H1 (cell line): ENCODE results near the gene ARMH3. TPM values are rescaled to one million over a fixed set of nuclear protein-coding genes. Genes with fewer than 3 reads are reported as not detected.
A peak's percentile ranks its signal among the peaks of the same experiment; 100 is the strongest.

Experiments used
- CTCF ChIA-PET: fragments of 300-600 bp; sonication (Branson Sonifier 250); formaldehyde crosslinking; loops from one replicate; lab custom pipeline; 2021; ENCODE audit not compliant: partially characterized antibody; lab: Charles Lee
- POLR2A ChIA-PET: fragments of 300-600 bp; sonication (Branson Sonifier 250); formaldehyde crosslinking; loops from one replicate; lab custom pipeline; 2021; ENCODE audit warnings: inconsistent platforms; ENCODE audit not compliant: partially characterized antibody; lab: Charles Lee
- DNase-seq, 2 experiments: peaks; one replicate each; pipeline versions ENCODE4 v3.0.0 to v3.0.0-alpha.2; 2010 to 2022; ENCODE audit warnings: low spot score in 2 of 2, low read depth in 1 of 2, mixed read lengths in 1 of 2
- FAIRE-seq: peaks from 2 replicates; lab custom pipeline; 2011; peaks lifted over from hg19 to GRCh38; lab: Jason Lieb, UNC
- H2AFZ ChIP-seq: 2 replicates; pipeline ENCODE4 v1.8.1; 2012; ENCODE audit warnings: low read length, inconsistent platforms
- H2AK5ac ChIP-seq: 2 replicates; pipeline ENCODE4 v1.6.1; 2013; ENCODE audit warnings: low read depth, low read length
- H2BK120ac ChIP-seq: replicated peaks from 2 replicates; pipeline ENCODE3; 2013; ENCODE audit warnings: low read depth, low read length, inconsistent platforms
- H2BK12ac ChIP-seq: 2 replicates; pipeline ENCODE4 v1.6.1; 2013; ENCODE audit warnings: low read depth, low read length
- H2BK15ac ChIP-seq: 2 replicates; pipeline ENCODE4 v1.6.1; 2013; ENCODE audit warnings: low read length
- H2BK20ac ChIP-seq: 2 replicates; pipeline ENCODE4 v1.6.1; 2013; ENCODE audit warnings: low read length
- H2BK5ac ChIP-seq: 2 replicates; pipeline ENCODE4 v1.6.1; 2013; ENCODE audit warnings: low read depth, low read length
- H3K14ac ChIP-seq: 2 replicates; pipeline ENCODE4 v1.6.1; 2013; ENCODE audit warnings: inconsistent platforms; ENCODE audit not compliant: insufficient read length
- H3K18ac ChIP-seq: 2 replicates; pipeline ENCODE4 v1.6.1; 2013; ENCODE audit warnings: low read length; ENCODE audit errors: extremely low read depth
- H3K23ac ChIP-seq: 2 replicates; pipeline ENCODE4 v1.6.1; 2013; ENCODE audit warnings: inconsistent platforms; ENCODE audit not compliant: insufficient read length
- H3K23me2 ChIP-seq: 2 replicates; pipeline ENCODE4 v1.6.1; 2013; ENCODE audit warnings: low read depth, low read length
- H3K27ac ChIP-seq: 2 replicates; pipeline ENCODE4 v1.6.1; 2011; ENCODE audit warnings: low read depth, low read length, inconsistent platforms
- H3K27me3 ChIP-seq, 4 experiments: replicated peaks in 1 of 4; 1 replicate in 1 of 4; 2 replicates in 3 of 4; pipeline versions ENCODE4 v1.6.1 to v1.8.1; 2011 to 2013; ENCODE audit warnings: low read length in 3 of 4, mild to moderate bottlenecking in 3 of 4, inconsistent platforms in 2 of 4, mixed read lengths in 2 of 4, moderate library complexity in 1 of 4; ENCODE audit not compliant: control insufficient read depth in 3 of 4, insufficient read depth in 3 of 4; ENCODE audit errors: extremely low read depth in 1 of 4
- H3K36me3 ChIP-seq, 4 experiments: 2 replicates each; pipeline versions ENCODE4 v1.6.1 to v1.8.1; 2011 to 2013; ENCODE audit warnings: mild to moderate bottlenecking in 4 of 4, low read length in 3 of 4, moderate library complexity in 2 of 4, control low read depth in 1 of 4, inconsistent platforms in 1 of 4; ENCODE audit not compliant: insufficient read depth in 4 of 4, control insufficient read depth in 2 of 4
- H3K4ac ChIP-seq: replicated peaks from 2 replicates; pipeline ENCODE3; 2013; ENCODE audit warnings: low read length, low read depth, mixed read lengths, inconsistent platforms; ENCODE audit not compliant: insufficient read length
- H3K4me1 ChIP-seq, 4 experiments: replicated peaks in 1 of 4; 1 replicate in 1 of 4; 2 replicates in 3 of 4; pipeline versions ENCODE4 v1.6.1 to v1.8.1; 2011 to 2013; ENCODE audit warnings: low read length in 3 of 4, inconsistent platforms in 2 of 4, mixed read lengths in 1 of 4; ENCODE audit not compliant: insufficient read depth in 4 of 4, control insufficient read depth in 3 of 4
- H3K4me2 ChIP-seq, 2 experiments: 2 replicates each; pipeline versions ENCODE4 v1.6.1 to v1.8.1; 2011 to 2013; ENCODE audit warnings: low read depth in 2 of 2, low read length in 2 of 2, control low read depth in 1 of 2, inconsistent platforms in 1 of 2, mild to moderate bottlenecking in 1 of 2; ENCODE audit not compliant: insufficient read depth in 1 of 2
- H3K4me3 ChIP-seq, 4 experiments: fragments of 200-600, 300-600 bp in 1 of 4; sonication (generic), shearing (Covaris generic), sonication (Bioruptor Twin) in 1 of 4; 2 replicates each; pipeline versions ENCODE4 v1.5.1 to v1.8.1; 2011 to 2016; ENCODE audit warnings: low read length in 4 of 4, low read depth in 3 of 4, control low read depth in 2 of 4, inconsistent platforms in 2 of 4, mild to moderate bottlenecking in 2 of 4, mixed read lengths in 1 of 4, moderate library complexity in 1 of 4; ENCODE audit not compliant: insufficient read depth in 2 of 4; ENCODE audit errors: extremely low read depth in 1 of 4
- H3K56ac ChIP-seq: replicated peaks from 2 replicates; pipeline ENCODE3; 2013; ENCODE audit warnings: low read depth, mild to moderate bottlenecking, mixed read lengths, low read length, inconsistent platforms; ENCODE audit not compliant: insufficient read length
- H3K79me1 ChIP-seq: 2 replicates; pipeline ENCODE4 v1.6.1; 2013; ENCODE audit warnings: low read depth, low read length, control low read depth
- H3K79me2 ChIP-seq, 2 experiments: 2 replicates each; pipeline versions ENCODE4 v1.6.1 to v1.8.1; 2012 to 2013; ENCODE audit warnings: low read length in 2 of 2, mild to moderate bottlenecking in 2 of 2, inconsistent platforms in 1 of 2; ENCODE audit not compliant: insufficient read depth in 2 of 2, control insufficient read depth in 1 of 2
- H3K9ac ChIP-seq, 4 experiments: replicated peaks in 1 of 4; 1 replicate in 1 of 4; 2 replicates in 3 of 4; pipeline versions ENCODE4 v1.6.1 to v1.8.1; 2011 to 2013; ENCODE audit warnings: low read depth in 3 of 4, low read length in 3 of 4, control low read depth in 2 of 4, mild to moderate bottlenecking in 2 of 4, moderate library complexity in 2 of 4, inconsistent platforms in 1 of 4; ENCODE audit errors: extremely low read depth in 1 of 4
- H3K9me3 ChIP-seq, 2 experiments: 2 replicates each; pipeline versions ENCODE4 v1.6.1 to v1.8.1; 2012 to 2013; ENCODE audit warnings: mild to moderate bottlenecking in 2 of 2, moderate library complexity in 2 of 2, control low read depth in 1 of 2, inconsistent platforms in 1 of 2, low read depth in 1 of 2, low read length in 1 of 2, mixed read lengths in 1 of 2; ENCODE audit not compliant: insufficient read depth in 2 of 2
- H4K20me1 ChIP-seq, 2 experiments: replicated peaks in 1 of 2; 2 replicates each; pipeline versions ENCODE3 to v1.8.1; 2011 to 2013; ENCODE audit warnings: inconsistent platforms in 2 of 2, low read length in 2 of 2, mild to moderate bottlenecking in 1 of 2; ENCODE audit not compliant: insufficient read depth in 2 of 2, control insufficient read depth in 1 of 2
- H4K5ac ChIP-seq: 2 replicates; pipeline ENCODE4 v1.6.1; 2013; ENCODE audit warnings: low read length, low read depth, mixed read lengths, inconsistent platforms; ENCODE audit not compliant: insufficient read length
- H4K8ac ChIP-seq: 2 replicates; pipeline ENCODE4 v1.8.0; 2013; ENCODE audit warnings: mild to moderate bottlenecking, moderate library complexity, low read length, inconsistent platforms; ENCODE audit not compliant: insufficient read depth; ENCODE audit errors: extremely low read depth
- H4K91ac ChIP-seq: replicated peaks from 2 replicates; pipeline ENCODE3; 2013; ENCODE audit warnings: low read length, mixed read lengths, inconsistent platforms; ENCODE audit not compliant: insufficient read length
- EGR1 ChIP-seq: IDR thresholded peaks from 2 replicates; pipeline ENCODE4 v1.6.1; 2011; ENCODE audit warnings: low read depth, low read length, borderline replicate concordance
- EP300 ChIP-seq, 2 experiments: IDR thresholded peaks; 1 replicate in 1 of 2; 2 replicates in 1 of 2; pipeline ENCODE4 v1.6.1; 2011 to 2012; ENCODE audit warnings: low read depth in 2 of 2, low read length in 2 of 2, mild to moderate bottlenecking in 2 of 2, borderline replicate concordance in 1 of 2, inconsistent platforms in 1 of 2, moderate library complexity in 1 of 2
- GTF2F1 ChIP-seq: IDR thresholded peaks from 2 replicates; pipeline ENCODE4 v1.6.1; 2012; ENCODE audit warnings: low read depth, low read length, improper control_type of control experiment, borderline replicate concordance
- HDAC2 ChIP-seq, 2 experiments: fragments of 300-600 bp in 1 of 2; sonication (generic) in 1 of 2; IDR thresholded peaks; 2 replicates each; pipeline ENCODE4 v1.6.1; 2011 to 2012; ENCODE audit warnings: low read depth in 2 of 2, low read length in 2 of 2, mild to moderate bottlenecking in 2 of 2, moderate library complexity in 2 of 2, borderline replicate concordance in 1 of 2, inconsistent platforms in 1 of 2
- NANOG ChIP-seq: IDR thresholded peaks from 2 replicates; pipeline ENCODE4 v1.6.1; 2011; ENCODE audit warnings: low read length, low read depth, mild to moderate bottlenecking, inconsistent platforms; ENCODE audit not compliant: insufficient read depth, poor library complexity, severe bottlenecking
- PHF8 ChIP-seq: fragments of 200-600 bp; sonication (generic); conservative IDR thresholded peaks from 2 replicates; pipeline ENCODE4 v1.7.1; 2012; ENCODE audit warnings: low read depth, mild to moderate bottlenecking, inconsistent platforms, low read length, moderate library complexity
- SIRT6 ChIP-seq: IDR thresholded peaks from one replicate; pipeline ENCODE4 v1.7.1; 2012; ENCODE audit warnings: low read length, inconsistent platforms
- SIX5 ChIP-seq: IDR thresholded peaks from 2 replicates; pipeline ENCODE4 v1.6.1; 2011; ENCODE audit warnings: mild to moderate bottlenecking, low read depth, low read length
- SUZ12 ChIP-seq: fragments of 200-600 bp; sonication (generic); IDR thresholded peaks from 2 replicates; pipeline ENCODE4 v1.6.1; 2012; ENCODE audit warnings: mild to moderate bottlenecking, inconsistent platforms, low read length, moderate library complexity, mixed read lengths
- TAF7 ChIP-seq: optimal IDR thresholded peaks from 2 replicates; pipeline ENCODE3; 2011; ENCODE audit warnings: low read depth, mild to moderate bottlenecking, inconsistent platforms, low read length, moderate library complexity, borderline replicate concordance
- TCF12 ChIP-seq: IDR thresholded peaks from 2 replicates; pipeline ENCODE4 v1.6.1; 2011; ENCODE audit warnings: low read depth, mild to moderate bottlenecking, low read length
- TEAD4 ChIP-seq: IDR thresholded peaks from 2 replicates; pipeline ENCODE4 v1.6.1; 2012; ENCODE audit warnings: low read depth, low read length, inconsistent platforms, mixed read lengths
- WGBS, 2 experiments: shearing (Covaris generic) in 1 of 2; methylation state at CpG; one replicate each; pipeline versions ENCODE4 v1.1.6 to v1.1.7; 2013 to 2015; ENCODE audit warnings: low lambda C conversion rate in 2 of 2, mixed read lengths in 2 of 2, inconsistent platforms in 1 of 2, low coverage in 1 of 2, missing lambda C conversion rate in 1 of 2; ENCODE audit not compliant: insufficient replicate concordance in 2 of 2, insufficient coverage in 1 of 2, insufficient read length in 1 of 2; ENCODE audit errors: extremely low coverage in 1 of 2, missing lambda C conversion rate in 1 of 2; 5-methylcytosine and 5-hydroxymethylcytosine counted together
- polyA plus RNA-seq, 7 experiments: library from polyadenylated mRNA; depleted of rRNA in 3 of 7; stranded (reverse) in 5 of 7; unstranded in 2 of 7; fragments of >200 nt in 5 of 7; fragments of 200-250 nt in 2 of 7; gene quantifications; 1 replicate in 5 of 7; 2 replicates in 1 of 7; 4 replicates in 1 of 7; pipeline versions ENCODE4 v1.2.1 to v1.2.3, GENCODE V29; 2011 to 2013; ENCODE audit warnings: missing spikeins in 2 of 7, mixed read lengths in 2 of 7
- total RNA-seq: library from RNA; stranded (reverse); fragmentation: NEBNext Ultra II Directional; extraction: Animal tissue kit (Norgen Biotek cat#: 25700); gene quantifications from 2 replicates; pipeline ENCODE4 v1.2.1, GENCODE V29; 2021

ARMH3 gene
- total and polyA plus RNA-seq, 2 of the 8 experiments (the other 6 are each of a cell fraction or from before 2014, with no cell fraction given), result 11.6 to 18.3 TPM

- Histone ChIP-seq H4K20me1 (peaks cover 0 to 2% of the 10 kb centered on the region in 2 experiments), H2BK15ac (no peak overlapping the region), H4K91ac (no peak overlapping the region), H3K56ac (no peak overlapping the region), H2AFZ (no peak overlapping the region), H3K23ac (no peak overlapping the region), H3K4me2 (no peak overlapping the region), H3K4ac (no peak overlapping the region), H2BK120ac (no peak overlapping the region), H2AK5ac (peak overlapping the region; percentile 25; the same call in 1 of the 2 replicates), H3K4me3 (no peak overlapping the region), H2BK12ac (no peak overlapping the region), H3K9me3 (no peaks in the 10 kb centered on the region), H3K14ac (no peak overlapping the region), H3K23me2 (peaks cover 4% of the 10 kb centered on the region), H3K79me1 (no peaks in the 10 kb centered on the region; the same call in 1 of the 2 replicates), H3K4me1 (peaks cover 0 to 19% (median 4%) of the 10 kb centered on the region in 4 experiments; a peak in 5 of 7 replicates), H2BK20ac (no peak overlapping the region), H3K18ac (no peak overlapping the region), H4K8ac (no peak overlapping the region), H3K27me3 (no peaks in the 10 kb centered on the region; a peak in 1 of 7 replicates), H3K27ac (no peak overlapping the region), H2BK5ac (no peak overlapping the region), H3K79me2 (no peaks in the 10 kb centered on the region), H3K9ac (no peak overlapping the region; a peak in 1 of 7 replicates), H3K36me3 (no peaks in the 10 kb centered on the region), H4K5ac (no peak overlapping the region)
- POLR2A ChIA-PET, result interaction anchor here (0.5 to 1.5 kb wide), 3 partner anchors 12 to 317 kb away, joined by 3 to 8 read pairs (median 4); partner anchors contain the start of gene OGA
- CTCF ChIA-PET, result interaction anchor here (0.7 to 3.1 kb wide), 12 partner anchors 7 to 224 kb away, joined by 3 to 22 read pairs (median 4); no protein-coding TSS in a partner anchor
- DNase-seq (no peak), FAIRE-seq (no peak)
- WGBS, 2 experiments, result 82% methylated on average over 3 of the region's 3 CpGs; no CpG with 5 or more reads in 1 of the 2 experiments
- TF ChIP-seq NANOG, result no peak
- no peak for TF ChIP-seq TEAD4
- no peak for TF ChIP-seq EGR1
- TF ChIP-seq SIX5, result no peak
- TF ChIP-seq GTF2F1, result no peak
- TF ChIP-seq PHF8, result no peak
- TF ChIP-seq EP300 (IDR thresholded peaks at IDR 0.05; ENCODE audit: borderline replicate concordance in 1 of 2, low read depth in 2 of 2, low read length in 2 of 2), result no peak
- TF ChIP-seq SIRT6, result no peak
- TF ChIP-seq SUZ12, result no peak
- no peak for TF ChIP-seq TAF7
- no peak for TF ChIP-seq TCF12
- TF ChIP-seq HDAC2 (IDR thresholded peaks at IDR 0.05; ENCODE audit: borderline replicate concordance in 1 of 2, low read depth in 2 of 2, low read length in 2 of 2), result no peak
Observed at GRCh38 chr10:101848894-101849351, 207.1 kb downstream of the ARMH3 start.
